Measurements from ENCODE around the gene CRYGC. TPM values are rescaled to one million over a fixed set of nuclear protein-coding genes. Genes with fewer than 3 reads are reported as not detected.

Gene CRYGC
- total and polyA plus RNA-seq, 7 donors: not detected

DNA sequence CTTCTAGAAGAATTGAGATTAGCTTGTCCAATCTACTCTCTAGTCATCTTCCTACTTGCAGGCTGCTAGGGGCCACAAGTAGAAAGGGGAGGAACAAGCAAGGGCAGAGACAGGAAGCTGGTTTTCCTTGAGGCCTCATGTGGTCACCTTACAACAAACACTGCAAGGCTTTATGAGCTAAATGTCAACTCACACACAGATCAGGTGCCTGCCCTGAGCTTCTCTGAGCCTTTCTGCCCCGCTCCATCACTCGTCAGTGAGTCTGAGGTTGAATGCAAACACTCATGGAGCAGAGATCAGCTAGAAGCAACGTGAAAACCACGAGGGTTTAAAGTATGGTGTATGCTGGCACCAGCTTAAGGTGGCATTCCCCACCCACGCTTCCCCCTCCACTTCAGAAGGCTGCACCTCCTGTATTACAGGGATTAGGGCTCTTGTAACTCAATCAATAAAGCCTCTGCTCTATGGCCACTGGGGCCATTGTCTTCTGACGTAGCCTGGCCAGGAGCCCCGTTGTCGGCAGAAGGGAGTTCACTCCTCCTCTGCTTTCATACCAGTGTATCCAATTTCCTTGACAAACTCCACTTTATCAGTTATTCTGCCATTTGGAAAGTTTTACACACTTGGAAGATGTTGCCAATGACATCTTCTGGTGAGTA is 5.4 kb upstream of the CRYGC start:
- Histone ChIP-seq H3K9me3 (no peaks in the 10 kb centered on the region), H3K27me3 (ENCODE audit: insufficient read depth in 3 of 3, low read length in 2 of 3) (no peaks in the 10 kb centered on the region), H3K4me1 (no peaks in the 10 kb centered on the region), H3K27ac (no peak overlapping the region), H3K36me3 (ENCODE audit: insufficient read depth in 1 of 2, low read depth in 1 of 2) (no peaks in the 10 kb centered on the region), H3K4me3 (no peak overlapping the region)
- TF ChIP-seq, protein P1, sequence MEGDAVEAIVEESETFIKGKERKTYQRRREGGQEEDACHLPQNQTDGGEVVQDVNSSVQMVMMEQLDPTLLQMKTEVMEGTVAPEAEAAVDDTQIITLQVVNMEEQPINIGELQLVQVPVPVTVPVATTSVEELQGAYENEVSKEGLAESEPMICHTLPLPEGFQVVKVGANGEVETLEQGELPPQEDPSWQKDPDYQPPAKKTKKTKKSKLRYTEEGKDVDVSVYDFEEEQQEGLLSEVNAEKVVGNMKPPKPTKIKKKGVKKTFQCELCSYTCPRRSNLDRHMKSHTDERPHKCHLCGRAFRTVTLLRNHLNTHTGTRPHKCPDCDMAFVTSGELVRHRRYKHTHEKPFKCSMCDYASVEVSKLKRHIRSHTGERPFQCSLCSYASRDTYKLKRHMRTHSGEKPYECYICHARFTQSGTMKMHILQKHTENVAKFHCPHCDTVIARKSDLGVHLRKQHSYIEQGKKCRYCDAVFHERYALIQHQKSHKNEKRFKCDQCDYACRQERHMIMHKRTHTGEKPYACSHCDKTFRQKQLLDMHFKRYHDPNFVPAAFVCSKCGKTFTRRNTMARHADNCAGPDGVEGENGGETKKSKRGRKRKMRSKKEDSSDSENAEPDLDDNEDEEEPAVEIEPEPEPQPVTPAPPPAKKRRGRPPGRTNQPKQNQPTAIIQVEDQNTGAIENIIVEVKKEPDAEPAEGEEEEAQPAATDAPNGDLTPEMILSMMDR (IDR thresholded peaks at IDR 0.05): no peak
- 34 to 37% (median 36%) methylated on average over 8 of the region's 8 CpGs for WGBS, 3 donors
- no peak for ATAC-seq
- intact Hi-C loops (cut with DNase I): no loop called here
- no peak for DNase-seq

DNA sequence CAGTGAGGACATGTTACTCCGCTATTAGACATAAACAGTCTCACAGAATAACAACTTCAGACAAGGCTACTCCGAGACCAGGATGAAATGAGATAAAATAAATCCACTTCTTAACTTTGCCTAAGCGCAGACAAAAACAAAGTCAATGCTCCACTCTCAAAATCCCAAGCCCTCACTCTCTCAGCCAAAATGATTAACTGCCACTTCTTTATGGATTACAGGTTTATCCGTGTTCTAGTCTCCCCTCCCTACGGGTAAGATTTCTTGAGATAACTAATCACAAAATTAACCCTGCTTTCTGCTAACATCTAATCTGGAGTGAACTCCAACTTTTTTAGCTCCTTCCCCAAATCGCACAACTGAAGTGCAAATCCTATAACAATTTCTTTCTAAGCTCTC is 1.1 kb upstream of the CRYGC start:
- no peaks in the 10 kb centered on the region for H3K9me3 ChIP-seq
- H3K36me3 ChIP-seq (ENCODE audit: insufficient read depth in 1 of 2, low read depth in 1 of 2): no peaks in the 10 kb centered on the region
- DNase-seq (no peak), ATAC-seq (no peak)
- 65 to 69% (median 66%) methylated on average over 6 of the region's 6 CpGs for WGBS, 3 donors
- peaks cover 0 to 15% (median 0%) of the 10 kb centered on the region in 3 donors for H3K27me3 ChIP-seq (ENCODE audit: insufficient read depth in 3 of 3, low read length in 2 of 3)
- no peaks in the 10 kb centered on the region for H3K4me1 ChIP-seq
- no peak overlapping the region for H3K4me3 ChIP-seq
- H3K27ac ChIP-seq: no peak overlapping the region
- TF ChIP-seq, protein P1 (IDR thresholded peaks at IDR 0.05): no peak
- intact Hi-C loops (cut with DNase I): no loop called here

DNA sequence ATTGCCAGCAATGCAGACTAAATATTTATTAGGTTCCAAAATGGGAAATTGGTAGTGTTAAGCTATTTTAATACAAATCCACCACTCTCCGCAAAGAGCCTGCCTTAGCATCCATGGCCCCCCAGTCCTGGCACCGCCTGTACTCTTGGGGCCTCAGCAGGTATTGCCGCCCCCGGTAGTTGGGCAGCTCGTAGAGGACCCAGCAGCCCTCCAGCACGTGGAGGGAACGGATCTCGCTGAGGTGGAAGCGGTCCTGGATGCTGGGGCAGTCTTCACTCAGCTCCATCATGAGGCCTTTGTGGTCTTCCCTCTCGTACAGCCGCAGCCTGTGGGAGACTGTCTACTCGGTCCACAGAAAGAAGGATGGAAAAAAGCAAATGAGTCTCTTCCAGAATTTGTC is 1.5 kb downstream of the CRYGC start:
- no peak overlapping the region for H3K27ac ChIP-seq
- no peaks in the 10 kb centered on the region for H3K9me3 ChIP-seq
- intact Hi-C loops (cut with DNase I): no loop called here
- H3K4me3 ChIP-seq: no peak overlapping the region
- ATAC-seq: no peak
- DNase-seq: no peak
- no peaks in the 10 kb centered on the region for H3K4me1 ChIP-seq
- H3K27me3 ChIP-seq (ENCODE audit: insufficient read depth in 3 of 3, low read length in 2 of 3): peaks cover 0 to 29% (median 0%) of the 10 kb centered on the region in 3 donors
- TF ChIP-seq, protein P1 (IDR thresholded peaks at IDR 0.05): no peak
- H3K36me3 ChIP-seq (ENCODE audit: insufficient read depth in 1 of 2, low read depth in 1 of 2): no peaks in the 10 kb centered on the region
- 89 to 92% (median 90%) methylated on average over 12 of the region's 12 CpGs for WGBS, 3 donors

DNA sequence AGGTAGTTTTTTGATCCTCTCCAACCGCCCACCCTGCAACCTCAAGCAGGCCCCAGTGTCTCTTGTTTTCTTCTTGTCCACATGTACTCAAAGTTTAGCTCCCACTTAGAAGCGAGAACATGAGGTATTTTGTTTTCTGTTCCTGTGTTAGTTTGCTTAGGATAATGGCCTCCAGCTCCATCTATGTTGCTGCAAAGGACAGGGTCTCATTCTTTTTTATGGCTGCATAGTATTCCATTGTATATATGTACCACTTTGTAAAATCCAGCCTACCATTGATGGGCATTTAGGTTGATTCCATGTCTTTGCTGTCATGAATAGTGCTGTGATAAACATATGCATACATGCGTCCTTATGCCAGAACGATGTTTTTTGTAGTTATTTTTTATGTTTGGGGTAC is 2.5 kb downstream of the CRYGC start:
- intact Hi-C loops (cut with DNase I): no loop called here
- no peak for ATAC-seq

More for the DNA sequence above, 2.5 kb downstream of the CRYGC start:
- no peak for DNase-seq
- Histone ChIP-seq H3K27ac (no peak overlapping the region), H3K36me3 (ENCODE audit: insufficient read depth in 1 of 2, low read depth in 1 of 2) (no peaks in the 10 kb centered on the region), H3K27me3 (ENCODE audit: insufficient read depth in 3 of 3, low read length in 2 of 3) (peaks cover 0 to 29% (median 0%) of the 10 kb centered on the region in 3 donors), H3K4me3 (no peak overlapping the region), H3K9me3 (no peaks in the 10 kb centered on the region), H3K4me1 (no peaks in the 10 kb centered on the region)
- WGBS, 3 donors: 95 to 98% (median 98%) methylated on average over 4 of the region's 4 CpGs
- TF ChIP-seq, protein P1 (IDR thresholded peaks at IDR 0.05): no peak

All from psoas muscle (tissue), 8 donors.